GM10248 (cell line): ENCODE measurements around the gene SLC26A2.

Experiments used
- CTCF ChIA-PET: fragments of 300-600 bp; sonication (Branson Sonifier 250); formaldehyde crosslinking; extraction: SDS; loops from one replicate; lab custom pipeline; 2021; ENCODE audit warnings: antibody characterized with exemption; lab: Yijun Ruan, JAX
- POLR2A ChIA-PET: fragments of 350-650 bp; sonication (Branson Sonifier 250); formaldehyde crosslinking; extraction: SDS; loops from one replicate; lab custom pipeline; 2020; ENCODE audit warnings: antibody characterized with exemption; lab: Yijun Ruan, JAX
- DNase-seq: peaks from one replicate; pipeline ENCODE4 v3.0.0; 2012; ENCODE audit errors: extremely low spot score
- CTCF ChIP-seq: IDR thresholded peaks from 2 replicates; pipeline ENCODE4 v1.5.1; 2012; ENCODE audit warnings: mild to moderate bottlenecking, low read depth; ENCODE audit errors: extremely low read depth, missing control alignments, control extremely low read depth

SLC26A2 gene

GRCh38 chr5:150015415-150015814 lies 54.9 kb downstream of the SLC26A2 start:
- TF ChIP-seq CTCF = no peak
- POLR2A ChIA-PET = no interaction called here
- DNase-seq = no peak

GRCh38 chr5:150016537-150016936 lies 56.0 kb downstream of the SLC26A2 start:
- no peak for TF ChIP-seq CTCF
- POLR2A ChIA-PET = no interaction called here
- DNase-seq = no peak
- CTCF ChIA-PET = interaction anchor here (1.2 to 2.1 kb wide), 5 partner anchors 9 to 58 kb away, joined by 3 to 7 read pairs (median 5); no protein-coding TSS in a partner anchor

More at GRCh38 chr5:150015415-150015814, 54.9 kb downstream of the SLC26A2 start:
- CTCF ChIA-PET = interaction anchor here (0.8 to 2.2 kb wide), 4 partner anchors 9 to 56 kb away, joined by 3 to 7 read pairs (median 4); no protein-coding TSS in a partner anchor

- no peak for TF ChIP-seq CTCF
- ChIA-PET CTCF (interaction anchor here (0.7 to 2.1 kb wide), 9 partner anchors 8 to 70 kb away, joined by 3 to 7 read pairs (median 4); no protein-coding TSS in a partner anchor), POLR2A (interaction anchor here (0.6 kb wide), 1 partner anchor 347 kb away, joined by 5 read pairs; no protein-coding TSS in a partner anchor)
- DNase-seq = no peak
Measured at GRCh38 chr5:150017226-150018005, 56.9 kb downstream of the SLC26A2 start.

DNA sequence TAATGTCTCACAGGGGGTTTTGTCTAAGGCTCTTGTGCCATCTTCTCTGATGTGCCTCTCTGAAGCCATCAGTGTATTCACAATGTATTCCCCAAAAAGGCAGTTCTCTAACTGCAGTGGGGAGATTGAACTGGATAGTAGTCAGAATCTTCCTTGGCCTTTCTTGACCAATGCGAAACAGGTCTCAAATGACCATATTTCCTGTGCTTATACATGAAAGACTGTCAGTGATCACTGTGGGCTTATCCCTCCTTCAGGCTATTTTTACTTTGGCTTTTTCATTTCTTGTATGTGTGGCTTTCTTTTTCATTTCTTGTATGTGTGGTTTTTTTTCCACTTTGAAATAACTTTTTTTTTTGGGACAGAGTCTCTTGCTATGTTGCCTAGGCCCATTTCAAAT lies 59.7 kb downstream of the SLC26A2 start:
- no peak for TF ChIP-seq CTCF
- POLR2A ChIA-PET = interaction anchor here (0.7 kb wide), 1 partner anchor 376 kb away, joined by 3 read pairs; no protein-coding TSS in a partner anchor
- no peak for DNase-seq
- CTCF ChIA-PET = interaction anchor here (0.7 to 2.7 kb wide), 8 partner anchors 10 to 168 kb away, joined by 3 to 16 read pairs (median 4); partner anchors contain the start of gene SLC26A2

GRCh38 chr5:150021491-150022157 lies 61.1 kb downstream of the SLC26A2 start:
- ChIA-PET POLR2A (no interaction called here), CTCF (interaction anchor here (0.8 to 2.7 kb wide), 10 partner anchors 9 to 290 kb away, joined by 3 to 16 read pairs (median 4); partner anchors contain the start of gene SLC26A2)
- no peak for TF ChIP-seq CTCF
- DNase-seq = no peak

- ChIA-PET POLR2A (interaction anchor here (0.6 to 0.7 kb wide), 2 partner anchors 106 to 1615 kb away, joined by 3 to 5 read pairs; no protein-coding TSS in a partner anchor), CTCF (interaction anchor here (1.2 to 2.7 kb wide), 4 partner anchors 8 to 18 kb away, joined by 3 to 16 read pairs (median 8); no protein-coding TSS in a partner anchor)
- TF ChIP-seq CTCF = no peak
- no peak for DNase-seq
Measured at GRCh38 chr5:150022158-150022531, 61.6 kb downstream of the SLC26A2 start.
